ENCODE data around the gene PMPCA.

PMPCA gene, protein sequence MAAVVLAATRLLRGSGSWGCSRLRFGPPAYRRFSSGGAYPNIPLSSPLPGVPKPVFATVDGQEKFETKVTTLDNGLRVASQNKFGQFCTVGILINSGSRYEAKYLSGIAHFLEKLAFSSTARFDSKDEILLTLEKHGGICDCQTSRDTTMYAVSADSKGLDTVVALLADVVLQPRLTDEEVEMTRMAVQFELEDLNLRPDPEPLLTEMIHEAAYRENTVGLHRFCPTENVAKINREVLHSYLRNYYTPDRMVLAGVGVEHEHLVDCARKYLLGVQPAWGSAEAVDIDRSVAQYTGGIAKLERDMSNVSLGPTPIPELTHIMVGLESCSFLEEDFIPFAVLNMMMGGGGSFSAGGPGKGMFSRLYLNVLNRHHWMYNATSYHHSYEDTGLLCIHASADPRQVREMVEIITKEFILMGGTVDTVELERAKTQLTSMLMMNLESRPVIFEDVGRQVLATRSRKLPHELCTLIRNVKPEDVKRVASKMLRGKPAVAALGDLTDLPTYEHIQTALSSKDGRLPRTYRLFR

DNA sequence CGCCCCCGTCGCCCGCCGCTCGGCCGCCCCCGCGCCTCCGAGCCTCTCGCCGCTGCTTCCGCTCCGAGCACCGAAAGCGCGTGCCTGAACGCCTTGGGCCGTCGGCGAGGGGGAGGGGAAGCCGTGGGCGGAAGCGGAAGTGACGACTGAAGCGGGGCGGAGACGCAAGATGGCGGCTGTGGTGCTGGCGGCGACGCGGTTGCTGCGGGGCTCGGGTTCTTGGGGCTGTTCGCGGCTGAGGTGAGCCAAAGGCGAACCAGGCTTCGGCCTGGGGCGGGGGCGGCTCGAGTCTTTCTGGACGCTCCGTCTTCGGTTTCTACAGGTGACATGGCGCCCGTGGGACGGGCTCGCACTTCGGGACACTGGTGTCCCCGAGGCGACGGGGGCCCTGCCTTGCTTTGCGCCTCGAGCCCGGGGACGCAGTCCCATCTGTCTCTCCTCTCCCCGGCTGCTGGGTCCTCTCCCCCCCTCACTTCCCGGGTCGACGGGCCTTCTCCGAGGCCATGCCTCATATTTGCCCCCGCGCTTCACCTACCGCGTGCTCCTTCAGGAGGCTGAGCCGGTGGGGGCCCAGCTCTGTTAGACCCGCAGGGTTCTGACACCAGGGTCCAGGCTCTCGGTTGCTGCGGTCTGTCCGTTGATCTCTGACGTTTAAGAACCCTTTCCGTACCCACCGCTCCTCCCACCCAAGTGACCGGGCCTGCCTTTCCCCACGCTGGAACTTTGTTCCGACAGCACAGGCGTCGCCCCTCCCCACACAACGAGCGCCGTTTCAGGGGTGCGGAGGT, at the start of gene PMPCA, which contains the start of gene ENTR1:
TSS of gene PMPCA (plus strand) at position 159 of the 788 bp plus-strand sequence. CDS start at position 170, 11 bp downstream.
TSS of gene ENTR1 (minus strand) at position 115 of the 788 bp plus-strand sequence. CDS start 217 bp downstream, outside the sequence.
- peaks cover 50% of the 10 kb centered on the region for H3K4me1 Mint-ChIP-seq
- H3K27me3 Mint-ChIP-seq: no peaks in the 10 kb centered on the region
- peaks cover 59% of the 10 kb centered on the region for H3K36me3 Mint-ChIP-seq (ENCODE audit: low read depth)
- peak within 1 kb of the TSS; percentile 98 for H3K4me3 Mint-ChIP-seq
- H3K27ac Mint-ChIP-seq: peak within 1 kb of the TSS; percentile 93
- peak; percentile 99 for DNase-seq
- H3K9me3 Mint-ChIP-seq: no peaks in the 10 kb centered on the region
- ATAC-seq: peak; percentile 65

DNA sequence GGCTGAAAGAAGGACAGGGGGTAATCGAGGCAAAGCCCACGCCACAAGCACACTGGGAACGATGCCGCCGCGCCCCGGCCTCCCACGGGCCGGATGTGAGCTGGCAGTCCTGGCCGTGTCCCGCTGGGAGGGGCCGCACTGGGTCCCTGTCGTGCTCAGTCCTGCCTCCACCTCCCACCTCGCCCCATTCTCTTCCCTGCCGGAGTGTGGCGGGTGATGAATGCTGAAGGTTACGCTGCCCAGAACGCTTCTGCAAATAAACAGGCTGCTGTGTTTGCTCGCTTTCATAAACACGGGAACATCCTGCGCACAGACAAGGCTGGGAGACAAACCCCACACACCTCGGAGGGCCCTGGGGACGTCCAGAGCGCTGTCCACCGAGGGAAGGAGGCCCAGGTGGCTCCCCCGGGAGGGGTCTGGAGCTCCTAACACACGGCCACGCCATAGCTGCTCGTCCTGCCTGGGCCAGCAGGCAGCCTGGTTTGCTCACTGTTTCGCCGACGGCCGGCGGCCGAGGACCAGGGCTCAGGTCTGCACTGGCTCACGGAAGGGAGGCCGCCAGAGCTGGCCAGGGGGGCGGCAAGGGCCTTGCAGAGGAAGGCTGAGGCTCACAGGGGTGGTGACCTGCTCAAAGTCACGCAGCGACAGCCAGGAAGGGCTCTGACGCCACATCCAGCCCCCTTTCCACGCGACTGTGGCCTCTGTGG, 49.3 kb upstream of the PMPCA start:
- Mint-ChIP-seq H3K4me1 (peaks cover 6% of the 10 kb centered on the region), H3K9me3 (no peaks in the 10 kb centered on the region), H3K27ac (no peak overlapping the region), H3K4me3 (no peak overlapping the region), H3K27me3 (no peaks in the 10 kb centered on the region), H3K36me3 (ENCODE audit: low read depth) (no peaks in the 10 kb centered on the region)
- DNase-seq (no peak), ATAC-seq (no peak)

DNA sequence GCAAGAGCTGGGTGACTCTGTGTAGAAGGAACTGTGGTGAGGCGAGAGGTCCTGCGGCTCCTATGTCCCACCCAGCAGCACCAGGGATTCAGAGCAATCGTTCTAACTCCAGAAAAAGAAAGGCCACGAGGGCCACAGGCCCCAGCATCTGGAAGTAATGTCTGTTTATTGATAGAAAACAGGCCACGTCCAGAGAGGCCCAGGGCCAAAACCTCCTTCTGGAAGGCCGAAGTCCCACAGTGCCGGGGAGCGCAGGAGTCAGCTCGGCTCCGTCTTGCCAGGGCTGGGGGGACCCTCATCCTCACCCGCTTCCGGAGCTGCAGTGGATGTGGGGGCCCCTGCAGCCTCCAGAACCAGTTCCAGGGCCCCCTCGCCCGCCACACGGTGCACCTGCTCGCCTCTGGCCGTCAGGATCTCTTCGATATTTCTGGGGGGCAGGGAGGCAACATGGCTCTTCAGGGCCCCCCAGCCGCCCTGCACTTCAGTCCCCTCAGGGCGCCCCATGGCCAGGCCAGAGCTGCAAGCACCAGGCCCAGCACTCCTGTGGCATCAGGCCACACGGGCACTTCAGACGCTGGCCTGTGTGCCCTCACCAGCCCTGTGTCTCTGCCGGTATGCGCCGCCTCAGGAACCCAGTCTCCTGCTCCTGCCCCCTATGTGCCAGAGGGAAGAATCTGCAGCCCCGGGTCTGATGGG, 48.6 kb upstream of the PMPCA start:
- ATAC-seq (no peak), DNase-seq (no peak)
- H3K9me3 Mint-ChIP-seq: no peaks in the 10 kb centered on the region
- H3K4me1 Mint-ChIP-seq: peaks cover 6% of the 10 kb centered on the region
- no peaks in the 10 kb centered on the region for H3K27me3 Mint-ChIP-seq
- no peaks in the 10 kb centered on the region for H3K36me3 Mint-ChIP-seq (ENCODE audit: low read depth)
- no peak overlapping the region for H3K27ac Mint-ChIP-seq
- no peak overlapping the region for H3K4me3 Mint-ChIP-seq

DNA sequence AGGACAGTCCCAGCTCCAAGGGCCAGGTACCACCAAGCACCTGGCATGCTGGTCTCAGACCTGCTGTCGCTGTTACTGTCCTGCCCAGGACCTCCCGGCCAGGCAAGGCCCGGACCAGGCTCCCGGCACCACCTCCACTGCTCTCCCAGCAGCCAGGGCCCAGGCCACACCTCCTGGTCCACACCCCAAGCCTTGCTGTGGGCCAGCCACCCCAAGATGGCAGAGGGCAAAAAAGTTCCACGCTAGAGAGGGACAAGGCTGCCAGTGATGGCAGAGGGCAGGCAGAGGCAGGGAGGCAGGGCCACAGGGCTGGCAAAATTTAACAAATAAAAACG, 48.0 kb upstream of the PMPCA start:
- no peak overlapping the region for H3K27ac Mint-ChIP-seq
- peak overlapping the region; percentile 79 for H3K4me3 Mint-ChIP-seq
- DNase-seq (no peak), ATAC-seq (no peak)
- peaks cover 6% of the 10 kb centered on the region for H3K4me1 Mint-ChIP-seq
- no peaks in the 10 kb centered on the region for H3K9me3 Mint-ChIP-seq
- no peaks in the 10 kb centered on the region for H3K27me3 Mint-ChIP-seq
- no peaks in the 10 kb centered on the region for H3K36me3 Mint-ChIP-seq (ENCODE audit: low read depth)

DNA sequence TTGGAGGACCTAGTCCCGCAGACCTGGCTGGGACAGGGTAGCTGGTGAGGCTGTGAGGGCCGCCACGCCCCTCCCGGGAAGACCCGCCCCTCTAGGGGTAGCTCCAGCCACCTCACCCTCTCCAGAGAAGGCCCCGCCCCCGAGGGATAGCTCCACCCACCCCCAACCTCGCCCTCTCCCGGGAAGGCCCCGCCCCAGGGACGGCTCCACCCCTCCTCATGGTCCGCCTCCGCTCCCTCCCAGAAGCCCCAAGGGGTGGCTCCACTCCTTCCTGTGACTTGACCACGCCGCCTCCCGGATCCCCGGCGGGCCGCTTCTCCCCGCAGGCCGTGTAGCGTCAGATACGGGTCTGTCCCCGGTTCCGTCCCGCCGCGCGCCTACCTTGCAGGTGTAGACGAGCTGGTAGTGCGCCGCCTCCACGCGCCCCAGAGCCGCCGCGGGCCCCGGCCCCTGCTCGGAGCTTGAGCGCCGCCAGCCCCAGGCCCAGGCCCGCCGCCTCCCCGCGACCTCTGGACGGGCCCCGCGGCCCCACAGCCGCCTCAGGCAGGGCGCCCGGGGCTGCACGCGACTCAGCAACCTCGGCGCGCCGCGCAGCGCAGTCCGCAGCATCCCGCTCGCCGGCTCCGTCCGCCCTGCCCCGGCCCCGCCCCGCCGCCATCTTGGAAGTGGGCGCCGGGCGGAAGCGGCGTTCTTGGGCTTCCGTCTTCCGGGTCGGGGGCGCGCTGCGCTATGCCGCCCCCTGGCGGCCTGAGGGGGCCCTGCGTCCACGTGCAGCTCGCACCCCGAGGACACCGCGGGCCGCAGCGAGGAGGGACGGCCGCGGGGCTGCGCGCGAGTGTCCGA, 47.1 kb upstream of the PMPCA start, which contains the start of gene DNLZ:
TSS of gene DNLZ (minus strand) at position 639 of the 843 bp plus-strand sequence. CDS start at position 609, 30 bp downstream.
- peaks cover 6% of the 10 kb centered on the region for H3K4me1 Mint-ChIP-seq
- no peaks in the 10 kb centered on the region for H3K36me3 Mint-ChIP-seq (ENCODE audit: low read depth)
- ATAC-seq (peak; percentile 83), DNase-seq (peak; percentile 99)
- peak within 1 kb of the TSS; percentile 79 for H3K4me3 Mint-ChIP-seq
- no peaks in the 10 kb centered on the region for H3K9me3 Mint-ChIP-seq
- H3K27me3 Mint-ChIP-seq: no peaks in the 10 kb centered on the region
- peak within 1 kb of the TSS; percentile 70 for H3K27ac Mint-ChIP-seq

DNA sequence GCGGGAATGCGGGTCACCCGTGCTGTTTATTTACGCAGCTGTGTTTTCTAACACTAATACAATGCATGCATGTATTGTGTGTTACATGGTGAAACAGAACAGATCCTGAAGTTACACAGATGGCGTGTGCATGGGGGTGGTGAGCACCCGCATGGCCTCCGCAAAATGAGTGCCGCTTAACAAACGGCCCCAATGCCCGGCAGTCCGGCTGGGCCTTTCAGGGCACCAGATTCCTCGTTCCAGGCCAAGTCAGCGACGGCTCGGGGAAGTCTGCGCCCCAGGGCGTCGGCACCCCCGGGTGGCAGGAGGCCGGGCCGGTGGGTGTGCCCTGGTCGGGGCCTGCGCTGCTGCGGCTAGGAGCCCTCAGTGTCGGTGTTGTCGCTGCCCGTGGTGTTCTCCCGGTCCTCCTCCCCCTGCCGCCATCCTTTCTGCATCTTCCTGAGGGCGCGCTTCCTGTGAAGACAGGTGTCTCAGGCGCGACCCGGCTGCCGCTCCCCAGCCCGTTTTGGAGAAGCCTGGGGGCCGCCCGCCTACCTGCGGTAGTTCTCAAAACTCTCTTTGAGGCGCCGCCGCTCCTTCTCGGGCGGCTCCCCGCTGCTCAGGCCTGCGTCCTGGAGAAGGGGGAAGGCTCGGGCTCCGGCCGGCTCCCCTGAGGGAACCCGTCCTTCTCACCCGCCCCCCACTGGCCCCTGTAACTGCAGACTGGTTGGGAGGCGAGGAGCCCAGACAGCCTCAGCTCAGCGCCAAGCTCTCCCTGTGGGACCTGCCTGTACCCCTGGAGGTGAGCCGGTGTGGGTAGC, 46.3 kb upstream of the PMPCA start:
- DNase-seq: no peak
- Mint-ChIP-seq H3K4me1 (peaks cover 6% of the 10 kb centered on the region), H3K27me3 (no peaks in the 10 kb centered on the region), H3K36me3 (ENCODE audit: low read depth) (no peaks in the 10 kb centered on the region), H3K27ac (no peak overlapping the region), H3K9me3 (no peaks in the 10 kb centered on the region), H3K4me3 (peak overlapping the region; percentile 14)
- no peak for ATAC-seq

DNA sequence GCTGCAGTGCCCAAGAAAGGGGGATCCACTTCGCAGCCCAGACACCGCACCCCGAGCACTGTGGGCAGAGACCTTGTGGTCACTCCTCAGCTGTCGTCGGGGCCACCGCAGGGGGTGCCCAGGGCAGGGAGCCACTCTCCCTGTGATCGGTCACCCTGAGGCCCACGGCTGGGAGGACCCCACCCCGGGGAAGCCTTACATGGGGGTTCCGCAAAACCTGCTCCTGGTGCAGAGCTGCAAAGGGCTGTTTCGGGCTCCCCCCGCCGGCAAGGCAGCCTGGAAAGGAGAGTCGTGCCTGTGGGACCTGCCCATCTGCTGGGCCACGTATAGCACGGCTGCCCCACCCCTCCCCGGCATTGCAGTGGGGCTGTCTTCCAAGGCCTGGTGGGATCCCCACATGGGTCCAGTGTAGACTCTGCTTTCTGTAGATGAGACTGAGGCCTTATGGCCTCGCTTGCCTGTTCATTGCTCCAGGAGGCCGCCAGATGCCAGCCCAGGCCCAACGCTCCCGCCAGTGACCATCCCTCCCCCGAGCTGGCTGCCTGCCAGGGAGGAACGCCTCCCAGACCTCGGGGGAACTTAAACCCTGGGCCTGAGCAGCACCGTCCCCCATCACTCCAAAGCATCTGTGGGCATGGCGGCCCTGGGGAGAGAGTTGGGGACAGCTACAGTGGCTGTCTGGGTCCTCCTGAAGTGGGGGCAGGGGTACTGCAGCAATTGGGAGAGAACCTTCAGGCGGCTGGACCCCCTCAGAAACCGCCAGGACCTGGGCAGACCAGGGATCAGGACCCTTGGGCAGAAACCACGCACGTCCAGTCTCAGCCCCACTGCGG, 45.3 kb upstream of the PMPCA start:
- Mint-ChIP-seq H3K36me3 (ENCODE audit: low read depth) (no peaks in the 10 kb centered on the region), H3K27ac (no peak overlapping the region), H3K4me1 (peaks cover 6% of the 10 kb centered on the region), H3K9me3 (no peaks in the 10 kb centered on the region), H3K27me3 (no peaks in the 10 kb centered on the region), H3K4me3 (no peak overlapping the region)
- DNase-seq (no peak), ATAC-seq (no peak)

DNA sequence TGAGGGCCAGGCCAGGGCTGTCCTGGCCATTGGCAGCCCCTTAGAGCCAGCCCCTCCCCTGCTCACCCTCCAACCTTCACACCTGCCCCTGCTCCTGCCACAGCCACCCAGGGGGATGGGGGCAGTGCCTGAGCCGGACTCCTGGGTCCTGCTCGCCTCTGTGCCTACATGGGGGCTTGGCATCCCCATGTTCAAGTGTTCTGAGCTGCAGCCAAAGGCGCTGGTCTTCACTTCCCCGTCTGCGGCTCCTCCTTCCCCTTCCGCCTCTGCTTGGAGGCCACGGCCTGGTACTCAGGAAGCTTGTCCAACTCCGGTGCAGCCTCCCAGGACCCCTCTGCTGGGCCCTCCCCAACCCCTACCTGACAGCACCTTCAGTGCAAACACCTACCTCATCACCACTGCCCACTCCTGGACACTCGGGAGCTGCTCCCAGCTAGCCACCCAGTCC, 44.7 kb upstream of the PMPCA start:
- no peaks in the 10 kb centered on the region for H3K9me3 Mint-ChIP-seq
- no peak for DNase-seq
- no peak for ATAC-seq
- no peaks in the 10 kb centered on the region for H3K36me3 Mint-ChIP-seq (ENCODE audit: low read depth)
- H3K27me3 Mint-ChIP-seq: no peaks in the 10 kb centered on the region
- peaks cover 6% of the 10 kb centered on the region for H3K4me1 Mint-ChIP-seq
- H3K27ac Mint-ChIP-seq: no peak overlapping the region
- no peak overlapping the region for H3K4me3 Mint-ChIP-seq

DNA sequence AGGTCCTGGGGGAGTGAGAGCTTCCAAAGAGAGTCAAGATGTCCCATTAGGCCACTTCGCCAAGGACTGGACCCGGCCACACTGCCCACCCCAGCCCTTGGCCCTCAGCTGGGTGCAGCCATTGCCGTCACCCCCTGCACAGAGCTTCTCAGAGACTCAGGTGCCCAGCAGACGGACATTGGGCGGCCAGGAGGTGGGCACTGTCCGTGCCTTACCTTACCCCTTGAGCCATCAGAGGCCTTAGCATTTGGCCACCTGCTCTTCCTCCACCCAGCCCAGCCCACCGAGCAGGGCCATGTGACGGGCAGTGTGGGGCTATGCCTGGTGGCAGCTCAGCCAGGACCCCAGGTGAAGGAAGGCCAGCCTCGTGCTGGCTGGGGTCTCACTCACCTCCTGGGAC, 43.6 kb upstream of the PMPCA start:
- no peak overlapping the region for H3K27ac Mint-ChIP-seq
- H3K9me3 Mint-ChIP-seq: no peaks in the 10 kb centered on the region
- no peak overlapping the region for H3K4me3 Mint-ChIP-seq
- DNase-seq (no peak), ATAC-seq (no peak)
- H3K27me3 Mint-ChIP-seq: no peaks in the 10 kb centered on the region
- no peaks in the 10 kb centered on the region for H3K36me3 Mint-ChIP-seq (ENCODE audit: low read depth)
- peaks cover 6% of the 10 kb centered on the region for H3K4me1 Mint-ChIP-seq

DNA sequence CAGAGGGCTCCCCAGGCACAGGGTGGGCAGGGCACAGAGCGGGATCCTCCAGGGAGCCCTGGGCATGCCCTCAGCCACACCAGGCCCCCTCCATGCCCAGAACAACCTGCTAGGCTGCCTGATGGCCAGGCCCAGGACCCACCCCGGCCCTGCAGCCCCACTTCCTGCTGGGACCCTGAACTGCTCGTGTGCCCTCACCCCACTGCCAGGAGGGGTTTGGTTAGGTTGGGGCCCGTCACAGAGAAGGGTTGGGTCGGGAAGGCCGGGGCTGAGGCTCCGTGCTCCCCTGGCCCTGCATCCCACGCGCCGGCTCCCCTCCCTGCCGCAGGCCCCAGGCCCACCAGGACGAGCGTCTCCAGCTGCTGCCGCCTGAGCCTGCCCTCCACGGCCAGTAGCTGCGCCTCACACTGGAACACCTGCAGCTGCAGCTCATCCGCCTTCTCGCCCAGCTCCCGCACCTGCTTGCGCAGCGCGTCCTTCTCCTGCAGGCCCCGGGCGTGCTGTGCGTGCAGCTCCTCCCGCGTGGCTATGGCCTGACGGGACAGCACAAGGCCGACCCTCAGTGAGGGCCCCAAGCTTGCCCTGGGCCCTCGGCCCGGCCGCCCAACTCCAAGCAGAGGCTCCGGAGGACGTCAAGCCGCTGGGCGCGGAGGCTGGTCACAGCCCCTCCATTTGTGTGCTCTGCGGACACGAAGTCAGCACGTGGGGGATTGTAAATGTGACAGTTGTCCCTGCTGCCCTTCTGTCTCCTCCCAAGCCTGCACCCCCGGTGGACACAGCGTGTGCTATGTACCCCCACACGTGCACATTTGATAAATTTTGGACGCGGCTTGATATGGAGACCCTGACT, 42.9 kb upstream of the PMPCA start:
- ATAC-seq: no peak
- H3K27me3 Mint-ChIP-seq: no peaks in the 10 kb centered on the region
- no peak overlapping the region for H3K4me3 Mint-ChIP-seq
- H3K36me3 Mint-ChIP-seq (ENCODE audit: low read depth): no peaks in the 10 kb centered on the region
- H3K27ac Mint-ChIP-seq: no peak overlapping the region
- no peak for DNase-seq
- H3K4me1 Mint-ChIP-seq: peaks cover 5% of the 10 kb centered on the region
- H3K9me3 Mint-ChIP-seq: no peaks in the 10 kb centered on the region

DNA sequence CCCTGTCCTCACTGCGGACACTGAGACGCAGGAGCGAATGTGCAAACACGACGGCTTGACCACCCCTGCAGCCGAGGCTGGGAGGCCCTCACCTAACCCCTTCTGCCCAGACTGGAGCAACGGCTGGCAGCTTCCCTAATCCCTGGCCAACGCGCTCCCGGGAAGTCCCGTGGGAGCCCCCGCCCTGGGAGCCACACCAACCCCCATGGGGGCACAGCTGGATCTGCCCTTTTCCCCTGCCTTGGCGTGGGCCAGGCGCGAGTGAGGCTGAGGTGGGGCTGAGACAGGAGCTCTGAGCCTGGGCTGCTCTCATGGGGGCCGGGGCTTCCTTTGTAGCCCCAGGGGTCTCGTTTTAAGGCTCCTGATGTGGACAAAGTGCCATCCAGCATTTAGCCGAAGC, 42.3 kb upstream of the PMPCA start:
- Mint-ChIP-seq H3K36me3 (ENCODE audit: low read depth) (no peaks in the 10 kb centered on the region), H3K9me3 (no peaks in the 10 kb centered on the region), H3K4me1 (peaks cover 5% of the 10 kb centered on the region), H3K27ac (no peak overlapping the region), H3K27me3 (no peaks in the 10 kb centered on the region), H3K4me3 (no peak overlapping the region)
- DNase-seq (no peak), ATAC-seq (no peak)

Data from activated naive CD8-positive, alpha-beta T cell treated with anti-CD3 and anti-CD28 coated beads, Interleukin-2, amount 50 U/mL, for 24 hours (primary cell).